DMS53 treated with DMSO at 0.1 percent for 48 hours (cell line): ENCODE data around the gene TNRC6C.
A peak's percentile ranks its signal among the peaks of the same experiment; 100 is the strongest.

Experiments
- DNase-seq: peaks from one replicate; lab custom pipeline; 2025; ENCODE audit not compliant: unreplicated experiment; lab: John Stamatoyannopoulos, UW

TNRC6C gene

GRCh38 chr17:78010759-78011158 lies 52.3 kb downstream of the TNRC6C start:
- DNase-seq = no peak

- no peak for DNase-seq
Measured at GRCh38 chr17:78012428-78012827, 53.9 kb downstream of the TNRC6C start.

- peak; percentile 42 for DNase-seq
Measured at GRCh38 chr17:78013683-78014467, 55.4 kb downstream of the TNRC6C start.

GRCh38 chr17:78014646-78015045 lies 56.1 kb downstream of the TNRC6C start:
- no peak for DNase-seq

- DNase-seq = no peak
Measured at GRCh38 chr17:78016852-78017251, 58.3 kb downstream of the TNRC6C start.

GRCh38 chr17:78019367-78019975 lies 61.0 kb downstream of the TNRC6C start:
- no peak for DNase-seq

GRCh38 chr17:78019976-78020716 lies 61.6 kb downstream of the TNRC6C start:
- no peak for DNase-seq

- no peak for DNase-seq
Measured at GRCh38 chr17:78020717-78021108, 62.2 kb downstream of the TNRC6C start.

- DNase-seq = no peak
Measured at GRCh38 chr17:78022425-78022824, 63.9 kb downstream of the TNRC6C start.

- DNase-seq = no peak
Measured at GRCh38 chr17:78023042-78023441, 64.5 kb downstream of the TNRC6C start.

GRCh38 chr17:78026381-78026780 lies 67.9 kb downstream of the TNRC6C start:
- DNase-seq = no peak

GRCh38 chr17:78027121-78027520 lies 68.6 kb downstream of the TNRC6C start:
- DNase-seq = no peak

- DNase-seq = no peak
Measured at GRCh38 chr17:78029697-78030096, 71.2 kb downstream of the TNRC6C start.

- DNase-seq = no peak
Measured at GRCh38 chr17:78031435-78031834, 72.9 kb downstream of the TNRC6C start.

- no peak for DNase-seq
Measured at GRCh38 chr17:78032166-78032565, 73.7 kb downstream of the TNRC6C start.

GRCh38 chr17:78034429-78035091 lies 76.1 kb downstream of the TNRC6C start:
- no peak for DNase-seq

- DNase-seq = no peak
Measured at GRCh38 chr17:78037280-78037679, 78.8 kb downstream of the TNRC6C start.

- DNase-seq = no peak
Measured at GRCh38 chr17:78038748-78039288, 80.3 kb downstream of the TNRC6C start.

GRCh38 chr17:78039581-78039980 lies 81.1 kb downstream of the TNRC6C start:
- no peak for DNase-seq

- DNase-seq = peak; percentile 31
Measured at GRCh38 chr17:78040440-78041385, 82.2 kb downstream of the TNRC6C start.
